ENCODE measurements around the gene PTAR1. TPM values are rescaled to one million over a fixed set of nuclear protein-coding genes. Genes with fewer than 3 reads are reported as not detected.

Gene PTAR1
- total RNA-seq, 1 experiment from 2014 or later, result 32.2 TPM

GRCh38 chr9:69744688-69745380 lies 15.0 kb downstream of the PTAR1 start:
- no peak for DNase-seq (ENCODE audit: low read depth, low spot score)
- ChIA-PET POLR2A (no interaction called here), RAD21 (ENCODE audit: low non-redundant PET in 1 of 2, low total read pairs in 2 of 2, uncharacterized antibody in 2 of 2, unreplicated experiment in 2 of 2) (no interaction called here), CTCF (interaction anchor here (1.7 kb wide), 1 partner anchor 186 kb away, joined by 5 read pairs; no protein-coding TSS in a partner anchor)
- H3K4me1 ChIP-seq (ENCODE audit: control insufficient read depth in 1 of 2, insufficient read depth in 2 of 2, low read length in 2 of 2), result no peaks in the 10 kb centered on the region; a peak in 1 of 4 replicates
- H4K20me1 ChIP-seq (ENCODE audit: insufficient read depth), result no peaks in the 10 kb centered on the region
- H3K4me2 ChIP-seq (ENCODE audit: low read length), result no peak overlapping the region
- no peaks in the 10 kb centered on the region for H3K9me3 ChIP-seq (ENCODE audit: control insufficient read depth in 1 of 2, insufficient read depth in 1 of 2, low read depth in 1 of 2, low read length in 2 of 2)
- TF ChIP-seq ELF1 (IDR thresholded peaks at IDR 0.05; ENCODE audit: borderline replicate concordance, low read depth) (no peak), MAX (IDR thresholded peaks at IDR 0.05) (no peak), EZH2 (IDR thresholded peaks at IDR 0.05) (no peak), CBX3 (IDR thresholded peaks at IDR 0.05; ENCODE audit: low read depth) (no peak), ZBTB33 (IDR thresholded peaks at IDR 0.05; ENCODE audit: extremely low read depth, insufficient replicate concordance, low read length) (no peak), REST (IDR thresholded peaks at IDR 0.05; ENCODE audit: low read depth) (no peak)
- ATAC-seq, result no peak
- intact Hi-C loops (cut with micrococcal nuclease), result no loop called here
- H3K27ac ChIP-seq (ENCODE audit: low read depth, low read length), result no peak overlapping the region
- H3K27me3 ChIP-seq (ENCODE audit: insufficient read depth, low read length), result no peaks in the 10 kb centered on the region
- H3K79me2 ChIP-seq (ENCODE audit: insufficient read depth, low read length), result peaks cover 36% of the 10 kb centered on the region
- no peaks in the 10 kb centered on the region for H3K36me3 ChIP-seq (ENCODE audit: control insufficient read depth in 1 of 2, insufficient read depth in 2 of 2, low read length in 2 of 2)
- H3K9ac ChIP-seq (ENCODE audit: low read length), result no peak overlapping the region
- H3K9me2 ChIP-seq (ENCODE audit: insufficient read depth), result no peaks in the 10 kb centered on the region
- no peak overlapping the region for H3K4me3 ChIP-seq (replicated peaks in 1 of 2; ENCODE audit: low read depth in 1 of 2, low read length in 2 of 2)
- H2AFZ ChIP-seq (ENCODE audit: low read depth, low read length, poor library complexity, severe bottlenecking), result no peak overlapping the region
- BruUV-seq (replicated peaks), result no TSS peak
